Measurements from ENCODE around the gene MEGF8. TPM values are rescaled to one million over a fixed set of nuclear protein-coding genes. Genes with fewer than 3 reads are reported as not detected.

MEGF8 gene
- total and polyA plus RNA-seq, 2 of the 13 experiments (the other 11 are each of a cell fraction or from before 2014, with no cell fraction given): 4.0 to 8.8 TPM

DNA sequence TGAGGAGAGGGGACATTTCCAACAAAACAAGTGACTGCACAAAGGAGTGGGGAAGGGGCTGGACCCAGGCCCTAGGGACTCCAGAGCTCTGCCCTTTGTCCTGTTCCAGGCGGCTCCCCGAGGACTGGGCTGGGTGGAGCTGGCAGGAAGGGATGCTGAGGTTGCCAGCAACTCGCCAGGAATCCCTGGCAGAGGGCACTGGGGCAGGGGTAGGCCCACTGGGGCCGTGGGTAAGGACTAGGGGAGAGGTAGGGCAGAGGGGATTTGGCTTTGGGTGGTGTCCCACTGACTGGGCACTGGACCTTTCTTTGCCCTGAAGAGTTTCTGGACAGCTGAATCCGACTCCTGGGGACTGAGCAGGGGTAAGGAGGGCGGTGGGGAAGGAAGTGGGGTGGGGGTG is 93.9 kb downstream of the MEGF8 start:
- H3K36me3 ChIP-seq (replicated peaks in 1 of 2; ENCODE audit: control insufficient read depth in 1 of 2, insufficient read depth in 2 of 2, low read length in 2 of 2): no peaks in the 10 kb centered on the region
- WGBS (ENCODE audit: low lambda C conversion rate): 23% methylated on average over 5 of the region's 6 CpGs
- DNase-seq (ENCODE audit: low spot score) (no peak), FAIRE-seq (no peak), ATAC-seq (no peak)
- intact Hi-C loops (cut with micrococcal nuclease; ENCODE audit: unreplicated experiment): no loop called here
- no peak overlapping the region for H3K4me2 ChIP-seq (ENCODE audit: low read depth, low read length)
- ChIA-PET POLR2A (interaction anchor here (2.6 kb wide), 1 partner anchor 14 kb away, joined by 13 read pairs; no protein-coding TSS in a partner anchor), CTCF (ENCODE audit: low intra/inter-chr PET ratio, low total read pairs) (interaction anchor here (1.5 to 2.3 kb wide), 3 partner anchors 14 to 110 kb away, joined by 4 to 38 read pairs (median 13); partner anchors contain the start of gene CEACAM1)
- H3K4me3 ChIP-seq (replicated peaks in 1 of 3; ENCODE audit: insufficient read depth in 1 of 3, low read depth in 2 of 3, low read length in 3 of 3): no peak overlapping the region
- peaks cover 4 to 35% of the 10 kb centered on the region in 2 experiments for H3K27me3 ChIP-seq (ENCODE audit: control insufficient read depth in 1 of 2, insufficient read depth in 2 of 2, low read length in 2 of 2)
- H3K27ac ChIP-seq (ENCODE audit: extremely low read length, insufficient read depth, low read length): no peak overlapping the region
- H3K9ac ChIP-seq (ENCODE audit: insufficient read depth, low read depth, low read length): no peak overlapping the region
- BruUV-seq (replicated peaks): no TSS peak
- TF ChIP-seq ZNF720 (CRISPR knock-in tag; IDR thresholded peaks at IDR 0.05) (no peak), ZNF572 (CRISPR knock-in tag; IDR thresholded peaks at IDR 0.05) (no peak), PCBP2 (optimal IDR thresholded peaks at IDR 0.05; ENCODE audit: low read depth, low read length, poor library complexity, severe bottlenecking) (no peak), ZNF563 (CRISPR knock-in tag; IDR thresholded peaks at IDR 0.05) (no peak), PHF20 (CRISPR knock-in tag; IDR thresholded peaks at IDR 0.05) (no peak), NCOA2 (CRISPR knock-in tag; IDR thresholded peaks at IDR 0.05) (no peak), ZNF24 (IDR thresholded peaks at IDR 0.05) (no peak)
- TF ChIP-seq, protein P1, sequence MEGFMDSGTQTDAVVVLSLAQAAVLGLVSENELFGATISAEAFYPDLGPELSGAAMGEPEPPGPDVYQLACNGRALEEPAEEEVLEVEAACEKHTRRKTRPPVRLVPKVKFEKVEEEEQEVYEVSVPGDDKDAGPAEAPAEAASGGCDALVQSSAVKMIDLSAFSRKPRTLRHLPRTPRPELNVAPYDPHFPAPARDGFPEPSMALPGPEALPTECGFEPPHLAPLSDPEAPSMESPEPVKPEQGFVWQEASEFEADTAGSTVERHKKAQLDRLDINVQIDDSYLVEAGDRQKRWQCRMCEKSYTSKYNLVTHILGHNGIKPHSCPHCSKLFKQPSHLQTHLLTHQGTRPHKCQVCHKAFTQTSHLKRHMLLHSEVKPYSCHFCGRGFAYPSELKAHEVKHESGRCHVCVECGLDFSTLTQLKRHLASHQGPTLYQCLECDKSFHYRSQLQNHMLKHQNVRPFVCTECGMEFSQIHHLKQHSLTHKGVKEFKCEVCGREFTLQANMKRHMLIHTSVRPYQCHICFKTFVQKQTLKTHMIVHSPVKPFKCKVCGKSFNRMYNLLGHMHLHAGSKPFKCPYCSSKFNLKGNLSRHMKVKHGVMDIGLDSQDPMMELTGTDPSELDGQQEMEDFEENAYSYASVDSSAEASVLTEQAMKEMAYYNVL (CRISPR knock-in tag; IDR thresholded peaks at IDR 0.05; ENCODE audit: borderline replicate concordance): no peak
- TF ChIP-seq, protein P2, sequence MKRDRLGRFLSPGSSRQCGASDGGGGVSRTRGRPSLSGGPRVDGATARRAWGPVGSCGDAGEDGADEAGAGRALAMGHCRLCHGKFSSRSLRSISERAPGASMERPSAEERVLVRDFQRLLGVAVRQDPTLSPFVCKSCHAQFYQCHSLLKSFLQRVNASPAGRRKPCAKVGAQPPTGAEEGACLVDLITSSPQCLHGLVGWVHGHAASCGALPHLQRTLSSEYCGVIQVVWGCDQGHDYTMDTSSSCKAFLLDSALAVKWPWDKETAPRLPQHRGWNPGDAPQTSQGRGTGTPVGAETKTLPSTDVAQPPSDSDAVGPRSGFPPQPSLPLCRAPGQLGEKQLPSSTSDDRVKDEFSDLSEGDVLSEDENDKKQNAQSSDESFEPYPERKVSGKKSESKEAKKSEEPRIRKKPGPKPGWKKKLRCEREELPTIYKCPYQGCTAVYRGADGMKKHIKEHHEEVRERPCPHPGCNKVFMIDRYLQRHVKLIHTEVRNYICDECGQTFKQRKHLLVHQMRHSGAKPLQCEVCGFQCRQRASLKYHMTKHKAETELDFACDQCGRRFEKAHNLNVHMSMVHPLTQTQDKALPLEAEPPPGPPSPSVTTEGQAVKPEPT (CRISPR knock-in tag; IDR thresholded peaks at IDR 0.05; ENCODE audit: low read depth): no peak
- H3K79me2 ChIP-seq (ENCODE audit: insufficient read depth, low read length): no peaks in the 10 kb centered on the region
- H3K9me3 ChIP-seq (ENCODE audit: low read length): no peaks in the 10 kb centered on the region
- in situ Hi-C loops (cut with HindIII; ENCODE audit: extremely low pct_ligation_motif_present, low pct_unique_long_range_greater_than_20kb): no loop called here
- H4K20me1 ChIP-seq (ENCODE audit: insufficient read depth, low read length): no peaks in the 10 kb centered on the region
- H3K4me1 ChIP-seq (ENCODE audit: insufficient read depth, low read length): peaks cover 44% of the 10 kb centered on the region
- H2AFZ ChIP-seq (ENCODE audit: low read length): no peak overlapping the region
